HG02885 (cell line): ENCODE data around the gene KCNIP4.

Experiments used
- ATAC-seq: cut with Tn5 transposase; IDR thresholded peaks from one replicate; pipeline ENCODE4 v1.9.1; 2021; ENCODE audit warnings: mild to moderate bottlenecking; ENCODE audit not compliant: unreplicated experiment, poor library complexity

The KCNIP4 gene

GRCh38 chr4:20925176-20925575 lies 1023.4 kb downstream of the KCNIP4 start:
- ATAC-seq, result no peak

- no peak for ATAC-seq
Measured at GRCh38 chr4:20922962-20923361, 1025.6 kb downstream of the KCNIP4 start.

- no peak for ATAC-seq
Measured at GRCh38 chr4:20916106-20916505, 1032.5 kb downstream of the KCNIP4 start.

GRCh38 chr4:20904966-20905365 lies 1043.6 kb downstream of the KCNIP4 start:
- no peak for ATAC-seq

- no peak for ATAC-seq
Measured at GRCh38 chr4:20901851-20902250, 1046.7 kb downstream of the KCNIP4 start.

- ATAC-seq, result no peak
Measured at GRCh38 chr4:20899591-20899990, 1049.0 kb downstream of the KCNIP4 start.

GRCh38 chr4:20895988-20896387 lies 1052.6 kb downstream of the KCNIP4 start:
- no peak for ATAC-seq

- no peak for ATAC-seq
Measured at GRCh38 chr4:20895208-20895607, 1053.4 kb downstream of the KCNIP4 start.

GRCh38 chr4:20890761-20891160 lies 1057.8 kb downstream of the KCNIP4 start:
- ATAC-seq, result no peak

GRCh38 chr4:20889901-20890300 lies 1058.7 kb downstream of the KCNIP4 start:
- no peak for ATAC-seq

- ATAC-seq, result no peak
Measured at GRCh38 chr4:20883677-20884076, 1064.9 kb downstream of the KCNIP4 start.

- no peak for ATAC-seq
Measured at GRCh38 chr4:20883231-20883630, 1065.3 kb downstream of the KCNIP4 start.

- ATAC-seq, result no peak
Measured at GRCh38 chr4:20882500-20882899, 1066.1 kb downstream of the KCNIP4 start.

- ATAC-seq, result no peak
Measured at GRCh38 chr4:20881658-20882057, 1066.9 kb downstream of the KCNIP4 start.

- ATAC-seq, result no peak
Measured at GRCh38 chr4:20878806-20879205, 1069.8 kb downstream of the KCNIP4 start.

GRCh38 chr4:20870436-20870835 lies 1078.1 kb downstream of the KCNIP4 start:
- no peak for ATAC-seq

GRCh38 chr4:20868108-20868507 lies 1080.5 kb downstream of the KCNIP4 start:
- ATAC-seq, result no peak

GRCh38 chr4:20860878-20861277 lies 1087.7 kb downstream of the KCNIP4 start:
- ATAC-seq, result no peak

GRCh38 chr4:20859097-20859781 lies 1089.3 kb downstream of the KCNIP4 start:
- no peak for ATAC-seq

GRCh38 chr4:20857081-20857480 lies 1091.5 kb downstream of the KCNIP4 start:
- no peak for ATAC-seq

- ATAC-seq, result no peak
Measured at GRCh38 chr4:20847124-20847747, 1101.3 kb downstream of the KCNIP4 start.

GRCh38 chr4:20844311-20844710 lies 1104.3 kb downstream of the KCNIP4 start:
- no peak for ATAC-seq
